ENCODE measurements around the gene FLG2.
"Not testable (repeated sequence)": the region's sequence is repeated elsewhere in the genome, so short reads cannot be mapped to it uniquely, and the experiment has no call there.

The FLG2 gene

DNA sequence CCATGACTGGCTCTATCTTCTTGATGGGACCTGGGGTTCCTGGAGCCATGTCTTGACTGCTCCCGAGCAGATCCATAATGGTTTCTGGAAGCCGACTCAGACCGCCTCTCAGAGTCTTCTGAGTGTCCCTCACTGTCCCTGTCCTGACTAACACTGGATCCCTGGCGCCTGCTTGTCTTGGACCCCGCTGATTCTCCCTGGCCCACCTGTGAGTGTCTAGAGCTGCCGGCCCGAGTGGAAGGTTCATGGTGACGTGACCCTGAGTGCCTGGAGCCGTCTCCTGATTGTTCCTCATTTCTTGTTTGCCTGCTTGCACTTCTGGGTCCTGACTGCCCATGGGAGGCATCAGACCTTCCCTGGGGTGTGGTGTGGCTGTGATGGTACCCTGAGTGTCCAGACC, 49.9 kb downstream of the FLG2 start:
- no peak for DNase-seq

DNA sequence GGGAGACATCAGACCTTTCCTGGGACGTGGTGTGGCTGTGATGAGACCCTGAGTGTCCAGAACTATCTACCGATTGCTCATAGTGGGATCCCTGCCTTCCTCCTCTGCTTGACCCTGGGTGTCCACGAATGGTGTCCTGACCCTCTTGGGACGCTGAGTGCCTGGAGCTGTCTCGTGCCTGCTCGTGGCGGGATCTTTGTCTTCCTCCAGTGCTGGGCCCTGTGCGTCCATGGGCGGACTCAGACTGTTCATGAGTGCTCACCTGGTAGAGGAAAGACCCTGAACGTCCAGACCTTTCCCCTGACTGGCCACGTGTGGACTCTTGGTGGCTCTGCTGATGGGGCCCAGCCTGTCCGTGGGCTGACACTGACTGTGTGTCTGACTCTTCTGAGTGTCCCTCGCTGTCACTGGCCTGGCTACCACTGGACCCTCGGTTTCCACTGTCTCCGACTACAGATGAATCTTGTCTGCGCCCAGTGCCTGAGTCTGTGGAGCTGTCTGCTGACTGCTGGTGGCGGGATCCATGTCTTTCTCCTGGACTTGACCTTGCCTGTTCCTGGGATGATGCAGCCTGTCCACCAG, 50.4 kb downstream of the FLG2 start:
- not testable (repeated sequence) for DNase-seq

DNA sequence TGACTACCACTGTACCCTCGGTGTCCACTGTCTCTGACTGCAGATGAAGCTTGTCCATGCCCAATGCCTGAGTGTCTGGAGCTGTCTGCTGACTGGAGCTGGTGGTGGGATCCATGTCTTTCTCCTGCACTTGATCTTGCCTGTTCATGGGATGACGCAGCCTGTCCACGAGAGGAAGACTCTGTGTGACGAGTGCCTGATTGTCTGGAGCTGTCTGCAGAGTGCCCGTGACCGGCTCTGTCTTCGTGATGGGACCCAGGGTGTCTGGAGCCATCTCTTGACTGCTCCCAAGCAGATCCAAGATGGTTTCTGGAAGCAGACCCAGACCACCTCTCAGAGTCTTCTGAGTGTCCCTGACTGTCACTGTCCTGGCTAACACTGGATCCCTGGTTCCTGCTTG, 51.0 kb downstream of the FLG2 start:
- DNase-seq: not testable (repeated sequence)

DNA sequence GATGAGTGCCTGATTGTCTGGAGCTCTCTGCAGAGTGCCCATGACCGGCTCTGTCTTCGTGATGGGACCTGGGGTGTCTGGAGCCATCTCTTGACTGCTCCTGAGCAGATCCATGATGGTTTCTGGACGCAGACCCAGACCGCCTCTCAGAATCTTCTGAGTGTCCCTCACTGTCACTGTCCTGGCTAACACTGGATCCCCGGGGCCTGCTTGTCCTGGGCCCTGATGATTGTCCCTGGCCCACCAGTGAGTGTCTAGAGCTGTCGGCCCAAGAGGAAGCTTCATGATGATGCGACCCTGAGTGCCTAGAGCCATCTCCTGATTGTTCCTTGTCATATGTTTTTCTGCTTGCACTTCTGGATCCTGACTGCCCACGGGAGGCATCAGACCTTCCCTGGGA, 51.8 kb downstream of the FLG2 start:
- DNase-seq: not testable (repeated sequence)

DNA sequence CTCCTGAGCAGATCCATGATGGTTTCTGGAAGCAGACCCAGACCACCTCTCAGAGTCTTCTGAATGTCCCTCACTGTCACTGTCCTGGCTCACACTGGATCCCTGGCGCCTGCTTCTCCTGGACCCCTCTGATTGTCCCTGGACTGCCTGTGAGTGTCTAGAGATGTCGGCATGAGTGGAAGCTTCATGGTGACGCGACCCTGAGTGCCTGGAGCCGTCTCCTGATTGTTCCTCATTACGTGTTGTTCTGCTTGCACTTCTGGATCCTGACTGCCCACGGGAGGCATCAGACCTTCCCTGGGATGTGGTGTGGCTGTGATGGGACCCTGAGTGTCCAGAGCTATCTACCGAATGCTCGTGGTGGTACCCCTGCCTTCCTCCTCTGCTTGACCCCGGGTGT, 53.7 kb downstream of the FLG2 start:
- not testable (repeated sequence) for DNase-seq

DNA sequence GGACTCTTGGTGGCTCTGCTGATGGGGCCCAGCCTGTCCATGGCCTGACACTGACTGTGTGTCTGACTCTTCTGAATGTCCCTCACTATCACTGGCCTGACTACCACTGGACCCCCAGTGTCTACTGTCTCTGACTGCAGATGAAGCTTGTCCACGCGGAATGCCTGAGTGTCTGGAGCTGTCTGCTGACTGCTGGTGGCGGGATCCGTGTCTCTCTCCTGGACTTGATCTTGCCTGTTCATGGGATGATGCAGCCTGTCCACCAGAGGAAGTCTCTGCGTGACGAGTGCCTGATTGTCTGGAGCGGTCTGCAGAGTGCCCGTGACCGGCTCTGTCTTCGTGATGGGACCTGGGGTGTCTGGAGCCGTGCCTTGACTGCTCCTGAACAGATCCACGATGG, 55.0 kb downstream of the FLG2 start:
- not testable (repeated sequence) for DNase-seq

DNA sequence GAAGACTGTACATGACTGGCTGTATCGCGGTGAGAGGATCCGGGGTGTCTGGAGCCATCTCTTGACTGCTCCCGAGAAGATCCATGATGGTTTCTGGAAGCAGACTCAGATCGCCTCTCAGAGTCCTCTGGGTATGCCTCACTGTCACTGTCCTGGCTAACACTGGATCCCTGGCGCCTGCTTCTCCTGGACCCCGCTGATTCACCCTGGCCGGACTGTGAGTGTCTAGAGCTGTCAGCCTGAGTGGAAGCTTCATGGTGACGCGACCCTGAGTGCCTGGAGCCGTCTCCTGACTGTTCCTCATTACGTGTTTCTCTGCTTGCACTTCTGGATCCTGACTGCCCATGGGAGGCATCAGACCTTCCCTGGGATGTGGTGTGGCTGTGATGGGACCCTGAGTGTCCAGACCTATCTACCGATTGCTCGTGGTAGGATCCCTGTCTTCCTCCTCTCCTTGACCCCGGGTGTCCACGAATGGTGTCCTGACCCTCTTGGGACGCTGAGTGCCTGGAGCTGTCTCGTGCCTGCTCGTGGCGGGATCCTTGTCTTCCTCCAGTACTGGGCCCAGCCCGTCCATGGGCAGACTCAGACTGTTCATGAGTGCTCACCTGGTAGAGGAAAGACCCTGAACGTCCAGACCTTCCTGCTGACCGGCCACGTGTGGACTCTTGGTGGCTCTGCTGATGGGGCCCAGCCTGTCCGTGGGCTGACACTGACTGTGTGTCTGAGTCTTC, 56.5 kb downstream of the FLG2 start:
- not testable (repeated sequence) for DNase-seq
